HFFc6 (cell line): ENCODE results near the gene PPIC. TPM values are rescaled to one million over a fixed set of nuclear protein-coding genes. Genes with fewer than 3 reads are reported as not detected.

Source experiments
- DNase-seq: peaks from one replicate; pipeline ENCODE4 v3.0.0-alpha.2; 2018
- H3K27ac Mint-ChIP-seq: 2 replicates; pipeline ENCODE4 v1.8.0; 2020; ENCODE audit warnings: mild to moderate bottlenecking, mixed read lengths
- H3K27me3 Mint-ChIP-seq: 2 replicates; pipeline ENCODE4 v1.8.0; 2021; ENCODE audit warnings: mild to moderate bottlenecking, moderate library complexity, mixed read lengths; ENCODE audit not compliant: insufficient read depth
- H3K36me3 Mint-ChIP-seq: 2 replicates; pipeline ENCODE4 v1.8.0; 2021; ENCODE audit warnings: low read depth, mixed read lengths
- H3K4me1 Mint-ChIP-seq: 2 replicates; pipeline ENCODE4 v1.8.0; 2020; ENCODE audit warnings: low read depth, mixed read lengths
- H3K4me3 Mint-ChIP-seq: 2 replicates; pipeline ENCODE4 v1.8.0; 2020; ENCODE audit warnings: mild to moderate bottlenecking, moderate library complexity, mixed read lengths
- H3K9me3 Mint-ChIP-seq: 2 replicates; pipeline ENCODE4 v1.8.0; 2020; ENCODE audit warnings: mild to moderate bottlenecking, mixed read lengths
- CTCF ChIP-seq: fragments of 200-600 bp; sonication (generic); IDR thresholded peaks from 2 replicates; pipeline ENCODE4 v1.5.0; 2021; ENCODE audit warnings: antibody characterized with exemption, mild to moderate bottlenecking
- total RNA-seq, 6 experiments: library from RNA; stranded (reverse); fragmentation: NEBNext Ultra II Directional; extraction: Animal tissue kit (Norgen Biotek cat#: 25700); gene quantifications; 2 replicates in 1 of 6; 3 replicates in 5 of 6; pipeline ENCODE4 v1.2.3, GENCODE V29; 2021

Gene PPIC
- total RNA-seq, 6 experiments from 2014 or later, result 44.0 to 70.2 (median 49.7) TPM

GRCh38 chr5:123012321-123012720 lies 24.2 kb downstream of the PPIC start:
- DNase-seq, result no peak
- Mint-ChIP-seq H3K27me3 (no peaks in the 10 kb centered on the region), H3K27ac (no peak overlapping the region), H3K36me3 (no peaks in the 10 kb centered on the region), H3K4me3 (peak overlapping the region; percentile 10; the same call in 1 of the 2 replicates), H3K9me3 (no peaks in the 10 kb centered on the region), H3K4me1 (peaks cover 15% of the 10 kb centered on the region)
- TF ChIP-seq CTCF, result no peak

GRCh38 chr5:123007754-123008153 lies 28.8 kb downstream of the PPIC start:
- TF ChIP-seq CTCF, result no peak
- Mint-ChIP-seq H3K27me3 (no peaks in the 10 kb centered on the region), H3K9me3 (no peaks in the 10 kb centered on the region), H3K27ac (no peak overlapping the region), H3K4me3 (no peak overlapping the region), H3K4me1 (peaks cover 14% of the 10 kb centered on the region), H3K36me3 (peaks cover 6% of the 10 kb centered on the region; the same call in 1 of the 2 replicates)
- DNase-seq, result no peak

GRCh38 chr5:123007182-123007581 lies 29.3 kb downstream of the PPIC start:
- H3K4me3 Mint-ChIP-seq, result no peak overlapping the region
- peaks cover 6% of the 10 kb centered on the region; the same call in 1 of the 2 replicates for H3K36me3 Mint-ChIP-seq
- no peaks in the 10 kb centered on the region for H3K9me3 Mint-ChIP-seq
- no peak for TF ChIP-seq CTCF
- H3K27me3 Mint-ChIP-seq, result no peaks in the 10 kb centered on the region
- H3K27ac Mint-ChIP-seq, result no peak overlapping the region
- H3K4me1 Mint-ChIP-seq, result peaks cover 8% of the 10 kb centered on the region
- DNase-seq, result no peak

- Mint-ChIP-seq H3K36me3 (peaks cover 6% of the 10 kb centered on the region; the same call in 1 of the 2 replicates), H3K27me3 (no peaks in the 10 kb centered on the region), H3K4me3 (no peak overlapping the region), H3K4me1 (peaks cover 6% of the 10 kb centered on the region; the same call in 1 of the 2 replicates), H3K27ac (no peak overlapping the region), H3K9me3 (no peaks in the 10 kb centered on the region)
- TF ChIP-seq CTCF, result no peak
- DNase-seq, result no peak
Observed at GRCh38 chr5:123001808-123002207, 34.7 kb downstream of the PPIC start.

GRCh38 chr5:123000731-123001130 lies 35.8 kb downstream of the PPIC start:
- H3K27me3 Mint-ChIP-seq, result no peaks in the 10 kb centered on the region
- H3K9me3 Mint-ChIP-seq, result no peaks in the 10 kb centered on the region
- DNase-seq, result no peak
- no peak overlapping the region for H3K4me3 Mint-ChIP-seq
- H3K36me3 Mint-ChIP-seq, result peaks cover 6% of the 10 kb centered on the region; the same call in 1 of the 2 replicates
- H3K4me1 Mint-ChIP-seq, result peaks cover 6% of the 10 kb centered on the region; the same call in 1 of the 2 replicates
- no peak for TF ChIP-seq CTCF
- H3K27ac Mint-ChIP-seq, result no peak overlapping the region
